Chondrocyte (in vitro differentiated cells): ENCODE data around the gene FBXL17. TPM values are rescaled to one million over a fixed set of nuclear protein-coding genes. Genes with fewer than 3 reads are reported as not detected.

Experiments
- DNase-seq: peaks from one replicate; pipeline ENCODE4 v3.0.0; 2021; ENCODE audit warnings: mixed read lengths, low spot score
- H3K27ac Mint-ChIP-seq: one replicate; pipeline ENCODE4 v1.8.0; 2021; ENCODE audit warnings: mild to moderate bottlenecking, moderate library complexity, mixed read lengths; ENCODE audit not compliant: unreplicated experiment
- H3K27me3 Mint-ChIP-seq: 2 replicates; pipeline ENCODE4 v1.8.0; 2021; ENCODE audit warnings: low read depth, mixed read lengths
- H3K36me3 Mint-ChIP-seq: 2 replicates; pipeline ENCODE4 v1.8.0; 2021; ENCODE audit warnings: low read depth, mixed read lengths
- H3K4me1 Mint-ChIP-seq: 2 replicates; pipeline ENCODE4 v1.8.0; 2021; ENCODE audit warnings: low read depth, mild to moderate bottlenecking, mixed read lengths
- H3K4me3 Mint-ChIP-seq: one replicate; pipeline ENCODE4 v1.8.0; 2021; ENCODE audit warnings: mild to moderate bottlenecking, moderate library complexity, mixed read lengths; ENCODE audit not compliant: unreplicated experiment
- H3K9me3 Mint-ChIP-seq: 2 replicates; pipeline ENCODE4 v1.8.0; 2021; ENCODE audit warnings: low read depth, mixed read lengths
- CTCF ChIP-seq: fragments of 200-600 bp; sonication (generic); IDR thresholded peaks from 2 replicates; pipeline ENCODE4 v1.5.0; 2021; ENCODE audit warnings: antibody characterized with exemption, mild to moderate bottlenecking, moderate library complexity
- total RNA-seq: library from RNA; stranded (reverse); gene quantifications from 3 replicates; pipeline ENCODE4 v1.2.1, GENCODE V29; 2021

Gene FBXL17
- total RNA-seq, 1 donor from 2014 or later, result 15.3 TPM

- Mint-ChIP-seq H3K27ac (no peak overlapping the region), H3K4me1 (no peaks in the 10 kb centered on the region), H3K36me3 (no peaks in the 10 kb centered on the region), H3K27me3 (no peaks in the 10 kb centered on the region), H3K9me3 (no peaks in the 10 kb centered on the region), H3K4me3 (no peak overlapping the region)
- no peak for DNase-seq
- no peak for TF ChIP-seq CTCF
Observed at GRCh38 chr5:107919361-107919760, 462.5 kb downstream of the FBXL17 start.

GRCh38 chr5:107917983-107918382 lies 463.9 kb downstream of the FBXL17 start:
- Mint-ChIP-seq H3K4me3 (no peak overlapping the region), H3K27ac (no peak overlapping the region), H3K27me3 (no peaks in the 10 kb centered on the region), H3K36me3 (peaks cover 2% of the 10 kb centered on the region), H3K9me3 (no peaks in the 10 kb centered on the region), H3K4me1 (no peaks in the 10 kb centered on the region)
- DNase-seq, result no peak
- no peak for TF ChIP-seq CTCF

- Mint-ChIP-seq H3K36me3 (peaks cover 3% of the 10 kb centered on the region), H3K4me1 (no peaks in the 10 kb centered on the region)
Observed at GRCh38 chr5:107916731-107917725, 464.9 kb downstream of the FBXL17 start.

GRCh38 chr5:107915176-107915812 lies 466.6 kb downstream of the FBXL17 start:
- Mint-ChIP-seq H3K36me3 (peaks cover 3% of the 10 kb centered on the region), H3K9me3 (no peaks in the 10 kb centered on the region), H3K27ac (no peak overlapping the region), H3K4me1 (no peaks in the 10 kb centered on the region), H3K27me3 (no peaks in the 10 kb centered on the region), H3K4me3 (no peak overlapping the region)
- no peak for DNase-seq
- TF ChIP-seq CTCF, result no peak

More at GRCh38 chr5:107916731-107917725, 464.9 kb downstream of the FBXL17 start:
- Mint-ChIP-seq H3K27ac (no peak overlapping the region), H3K4me3 (no peak overlapping the region), H3K27me3 (no peaks in the 10 kb centered on the region), H3K9me3 (no peaks in the 10 kb centered on the region)
- TF ChIP-seq CTCF, result no peak
- DNase-seq, result no peak

GRCh38 chr5:107913494-107913893 lies 468.4 kb downstream of the FBXL17 start:
- TF ChIP-seq CTCF, result no peak
- Mint-ChIP-seq H3K4me3 (no peak overlapping the region), H3K36me3 (peaks cover 3% of the 10 kb centered on the region), H3K27me3 (no peaks in the 10 kb centered on the region), H3K27ac (no peak overlapping the region), H3K9me3 (no peaks in the 10 kb centered on the region), H3K4me1 (no peaks in the 10 kb centered on the region)
- no peak for DNase-seq
